IPS-18c (cell line): ENCODE results near the gene PRPF38A.
"Not testable (repeated sequence)": the region's sequence is repeated elsewhere in the genome, so short reads cannot be mapped to it uniquely, and the experiment has no call there.

ENCODE experiments used
- H3K4me3 ChIP-seq: 2 replicates; pipeline ENCODE4 v1.7.0; 2013; ENCODE audit warnings: low read depth, mild to moderate bottlenecking, low read length, moderate library complexity; ENCODE audit not compliant: insufficient read depth
- H3K9me3 ChIP-seq: one replicate; pipeline ENCODE4 v1.6.1; 2013; ENCODE audit warnings: mild to moderate bottlenecking, low read length, moderate library complexity; ENCODE audit not compliant: control insufficient read depth, insufficient read depth

The PRPF38A gene

DNA sequence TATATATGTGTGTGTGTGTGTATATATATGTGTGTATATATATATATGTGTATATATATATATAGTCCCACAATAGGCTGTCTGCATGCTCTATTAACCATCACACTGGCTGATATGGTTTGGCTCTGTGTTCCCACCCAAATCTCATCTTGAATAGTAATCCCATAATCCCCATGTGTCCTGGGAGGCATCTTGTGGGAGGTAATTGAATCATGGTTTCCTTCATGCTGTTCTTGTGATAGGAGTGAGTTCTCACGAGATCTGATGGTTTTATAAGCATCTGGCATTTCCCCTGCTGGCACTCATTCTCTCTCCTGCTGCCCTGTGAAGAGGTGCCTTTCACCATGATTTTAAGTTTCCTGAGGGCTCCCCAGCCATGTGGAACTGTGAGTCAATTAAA, 34.6 kb upstream of the PRPF38A start:
- not testable (repeated sequence) for H3K4me3 ChIP-seq

DNA sequence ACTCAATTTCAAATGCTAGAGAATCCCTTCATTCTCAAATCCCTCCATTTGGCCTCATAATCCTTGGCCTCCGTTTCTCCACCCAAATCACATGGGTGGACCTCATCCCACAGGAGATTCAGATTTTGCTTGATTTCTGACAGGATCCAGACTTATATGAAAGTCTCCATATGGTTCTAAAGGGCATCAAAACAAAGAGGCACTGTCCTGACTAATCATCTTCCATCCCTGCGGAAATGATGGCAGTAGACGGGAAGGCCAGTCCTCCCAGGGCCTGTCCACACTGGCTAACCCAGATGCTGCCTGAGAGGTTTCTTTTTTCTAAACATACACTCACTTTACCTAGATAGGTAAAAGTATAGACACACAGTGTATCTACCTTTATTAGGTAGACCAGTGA, 19.0 kb upstream of the PRPF38A start:
- H3K4me3 ChIP-seq: no peak overlapping the region
- H3K9me3 ChIP-seq: no peaks in the 10 kb centered on the region

More for the DNA sequence above, 34.6 kb upstream of the PRPF38A start:
- H3K9me3 ChIP-seq: not testable (repeated sequence)

DNA sequence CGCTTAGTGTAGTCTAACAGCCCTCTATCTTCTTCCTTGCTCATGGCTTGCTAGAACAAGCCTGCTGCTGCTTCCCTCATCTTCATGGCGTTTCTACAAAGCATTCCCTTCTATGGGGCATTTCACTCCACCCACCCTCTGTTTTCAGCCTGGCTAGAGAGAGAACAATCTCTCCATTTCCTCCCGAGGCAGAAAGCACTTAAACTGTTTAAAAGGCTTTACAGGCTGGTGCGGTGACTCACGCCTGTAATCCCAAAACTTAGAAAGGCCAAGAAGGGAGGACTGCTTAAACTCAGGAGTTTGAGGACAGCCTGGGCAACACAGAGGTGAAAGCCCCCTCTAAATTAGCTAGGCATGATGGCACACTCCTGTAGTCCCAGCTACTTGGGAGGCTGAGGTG, 17.9 kb upstream of the PRPF38A start:
- H3K9me3 ChIP-seq: no peaks in the 10 kb centered on the region
- H3K4me3 ChIP-seq: no peak overlapping the region

DNA sequence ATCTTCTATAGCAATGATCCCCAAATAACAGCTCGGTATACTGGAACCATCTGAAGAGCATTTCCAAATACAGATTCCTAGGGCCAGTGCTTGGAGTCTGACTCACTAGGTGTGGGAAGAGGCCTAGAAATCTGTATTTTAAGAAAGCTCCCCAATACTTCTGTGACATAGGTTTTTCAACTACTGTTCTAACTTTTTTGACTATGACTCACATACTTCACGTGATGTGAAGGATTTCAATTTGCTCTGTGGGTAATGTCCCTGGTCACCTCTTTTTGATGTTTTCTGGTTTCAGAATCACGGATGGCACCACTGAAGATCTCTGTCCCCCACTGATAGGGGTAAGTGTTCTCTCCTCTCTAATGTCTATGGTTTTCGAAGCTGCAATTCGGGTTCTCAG, 11.2 kb upstream of the PRPF38A start:
- Histone ChIP-seq H3K4me3 (no peak overlapping the region), H3K9me3 (no peaks in the 10 kb centered on the region)

DNA sequence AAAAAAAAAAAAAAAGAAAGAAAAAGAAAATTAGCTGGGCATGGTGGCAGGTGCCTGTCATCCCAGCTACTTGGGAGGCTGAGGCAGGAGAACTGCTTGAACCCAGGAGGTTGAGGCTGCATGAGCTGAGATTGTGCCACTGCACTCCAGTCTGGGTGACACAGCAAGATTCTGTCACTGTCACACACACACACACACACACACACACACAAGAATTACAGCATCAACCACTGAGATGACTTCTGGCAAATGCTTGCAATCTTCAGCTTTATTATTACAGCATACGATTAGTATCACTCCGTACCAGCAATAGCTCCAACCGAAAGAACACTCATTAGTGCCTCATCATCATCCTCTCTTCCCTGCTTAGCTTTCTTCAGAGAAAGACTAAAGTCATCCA, 4.8 kb upstream of the PRPF38A start:
- Histone ChIP-seq H3K4me3 (no peak overlapping the region), H3K9me3 (no peaks in the 10 kb centered on the region)

DNA sequence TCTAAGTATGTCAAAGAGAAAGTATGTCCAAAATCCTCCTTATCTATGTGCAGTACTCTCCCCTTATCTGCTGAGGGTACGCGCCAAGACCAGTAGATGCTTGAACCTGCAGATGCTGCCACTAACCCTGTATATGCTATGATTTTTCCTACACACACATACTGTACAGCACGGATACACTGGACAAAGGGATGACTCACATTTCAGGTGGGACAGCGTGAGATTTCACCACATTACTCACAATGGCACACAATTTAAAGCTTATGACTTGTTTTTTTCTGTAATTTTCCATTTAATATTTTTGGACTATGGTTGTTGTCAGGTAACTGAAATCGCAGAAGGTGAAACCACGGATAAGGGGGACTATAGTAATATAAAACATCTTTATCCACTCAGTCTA, 4.3 kb upstream of the PRPF38A start:
- no peaks in the 10 kb centered on the region for H3K9me3 ChIP-seq
- no peak overlapping the region for H3K4me3 ChIP-seq

DNA sequence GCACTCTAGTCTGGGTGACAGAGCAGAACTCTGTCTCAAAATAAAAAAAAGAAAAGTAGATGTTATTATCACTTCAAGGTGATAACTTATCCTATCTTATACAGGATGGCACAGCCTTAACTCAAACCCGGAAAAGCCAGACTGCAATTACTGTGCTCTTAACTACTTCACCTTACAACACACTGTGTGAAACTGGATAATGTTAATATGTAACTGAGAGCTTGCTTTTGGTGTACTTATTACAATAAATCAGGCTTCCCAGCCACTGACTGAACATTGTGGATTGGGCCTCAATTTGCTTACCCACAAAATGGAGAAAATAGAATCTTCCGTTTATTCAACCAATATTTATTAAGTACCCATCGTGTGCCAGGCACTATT, 1.6 kb upstream of the PRPF38A start:
- Histone ChIP-seq H3K9me3 (no peaks in the 10 kb centered on the region), H3K4me3 (0 out of 2 replicates have a peak overlapping the region, but pooled peaks have one; percentile 15)

DNA sequence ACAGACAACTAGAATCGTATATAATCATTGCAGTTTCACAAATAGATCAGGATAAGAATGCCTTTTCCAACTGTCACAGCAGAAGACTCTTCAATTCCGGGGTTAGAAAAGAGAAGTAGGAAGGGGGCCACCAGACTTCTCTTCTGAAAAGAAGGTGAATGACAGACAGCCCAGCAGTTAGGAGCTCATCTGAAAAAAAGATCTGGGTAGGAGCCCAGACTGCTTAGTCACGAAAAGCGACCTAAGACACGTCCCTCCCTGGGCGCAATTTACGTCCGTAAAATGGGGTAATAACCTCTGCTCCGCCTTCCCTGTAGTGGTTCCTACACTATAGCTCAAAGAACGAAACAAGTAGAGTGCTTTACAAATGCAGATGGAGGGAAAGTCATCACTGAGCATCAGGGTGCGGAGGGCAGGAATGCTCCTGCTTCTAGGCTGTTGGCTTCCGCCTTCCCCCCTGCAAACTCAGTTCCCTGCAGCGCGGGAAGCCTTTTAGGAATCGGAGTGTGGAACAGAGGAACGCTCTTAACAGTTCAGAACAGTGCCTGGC, 761 bp upstream of the PRPF38A start:
- Histone ChIP-seq H3K4me3 (peak overlapping the region; percentile 95), H3K9me3 (no peaks in the 10 kb centered on the region)

DNA sequence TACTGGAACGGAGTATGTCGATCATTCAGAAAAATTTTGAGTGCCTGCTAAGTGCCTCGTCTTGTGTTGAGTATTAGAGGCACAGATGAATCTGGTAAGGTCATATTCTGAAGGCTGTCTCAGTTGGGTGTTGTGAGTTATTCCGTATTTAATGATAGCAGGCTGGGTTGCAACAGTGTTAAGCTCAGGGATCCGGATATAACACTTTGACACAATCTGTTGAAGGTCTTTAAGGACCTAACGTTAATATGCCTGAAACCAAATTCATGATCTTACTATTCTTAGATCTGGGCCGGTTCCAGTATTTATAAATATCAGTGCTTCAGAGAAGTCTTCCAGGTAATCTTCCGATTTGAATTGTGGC, 555 bp downstream of the PRPF38A start:
- Histone ChIP-seq H3K4me3 (peak overlapping the region; percentile 95), H3K9me3 (no peaks in the 10 kb centered on the region)

DNA sequence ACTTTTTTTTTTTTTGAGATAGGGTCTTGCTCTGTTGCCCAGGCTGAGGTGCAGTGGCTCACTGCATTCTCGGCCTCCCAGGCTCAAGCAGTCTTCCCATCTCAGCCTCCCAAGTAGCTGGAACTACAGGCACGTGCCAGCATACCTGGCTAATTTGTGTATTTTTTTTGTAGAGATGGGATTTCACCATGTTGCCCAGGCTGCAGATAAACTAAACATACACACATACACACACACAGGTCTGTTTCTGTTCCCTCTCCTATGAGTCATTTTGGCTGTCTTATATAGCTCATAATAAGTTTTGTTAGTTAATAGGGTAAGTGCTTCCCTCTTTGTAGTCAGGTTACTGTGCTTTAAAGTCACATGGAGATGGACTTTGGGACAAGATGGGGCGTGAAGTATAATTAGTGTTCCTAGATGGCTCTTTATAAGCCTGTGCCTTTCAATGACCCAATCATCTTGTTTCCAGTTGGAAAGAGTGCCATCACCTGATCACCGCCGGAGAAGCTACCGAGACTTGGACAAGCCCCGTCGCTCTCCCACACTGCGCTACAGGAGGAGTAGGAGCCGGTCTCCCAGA, 9.1 kb downstream of the PRPF38A start:
- H3K4me3 ChIP-seq: no peak overlapping the region
- no peaks in the 10 kb centered on the region for H3K9me3 ChIP-seq

DNA sequence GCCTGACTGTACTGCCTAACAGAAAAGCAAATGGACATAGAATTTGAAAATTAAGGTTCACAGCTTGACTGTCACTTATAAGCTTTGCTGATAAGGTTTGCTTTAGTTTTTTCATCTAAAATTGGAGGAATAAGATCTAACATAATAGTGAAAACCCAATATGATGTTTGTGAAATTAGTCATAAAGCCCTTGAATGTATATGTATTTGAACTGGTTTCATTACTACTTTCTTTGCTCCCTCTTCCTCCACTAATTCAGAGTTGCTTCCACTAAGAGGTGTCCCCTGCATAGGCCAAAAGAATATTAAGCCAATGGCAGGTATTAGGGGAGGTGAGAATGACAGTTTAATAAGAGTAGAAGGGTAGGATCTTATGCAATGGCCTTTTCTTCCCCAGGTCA, 10.5 kb downstream of the PRPF38A start:
- no peaks in the 10 kb centered on the region for H3K9me3 ChIP-seq
- no peak overlapping the region for H3K4me3 ChIP-seq

DNA sequence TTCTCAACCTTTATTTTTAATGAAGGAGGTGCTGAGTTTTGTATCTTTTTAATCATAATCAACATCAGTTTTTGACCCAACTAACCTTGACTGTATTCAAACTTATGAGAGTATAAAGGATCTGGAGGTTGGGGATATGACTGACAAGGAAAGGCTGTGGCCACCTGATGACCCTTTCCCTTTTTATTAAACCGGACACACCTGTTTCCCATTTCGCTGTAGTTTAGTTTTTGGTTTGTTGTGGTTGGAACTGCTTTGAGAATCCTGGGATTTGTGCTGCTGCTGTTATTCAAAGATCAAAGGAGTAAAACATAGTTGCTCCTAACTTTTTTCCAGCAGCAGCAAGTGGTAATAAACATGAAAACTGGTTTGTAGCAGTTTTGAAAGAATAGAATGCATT, 12.4 kb downstream of the PRPF38A start:
- Histone ChIP-seq H3K4me3 (no peak overlapping the region), H3K9me3 (no peaks in the 10 kb centered on the region)

DNA sequence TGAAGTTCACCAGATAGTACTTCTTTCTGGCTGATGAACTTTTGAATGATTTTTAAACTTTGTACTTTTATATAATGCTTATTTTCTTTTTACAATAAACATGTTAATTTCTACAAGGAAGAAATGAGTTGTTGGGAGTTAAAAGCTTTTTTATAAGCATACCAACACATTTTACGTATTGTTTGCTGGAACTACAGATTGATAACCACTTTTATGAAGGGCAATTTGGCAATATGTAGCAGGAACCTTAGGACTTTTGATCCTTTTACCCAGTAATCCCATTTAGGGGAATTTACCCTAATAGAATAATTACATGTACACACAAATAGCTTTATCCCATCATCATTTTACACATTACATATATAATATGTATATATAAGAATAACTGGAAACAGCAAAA, 16.3 kb downstream of the PRPF38A start:
- Histone ChIP-seq H3K9me3 (no peaks in the 10 kb centered on the region), H3K4me3 (no peak overlapping the region)

DNA sequence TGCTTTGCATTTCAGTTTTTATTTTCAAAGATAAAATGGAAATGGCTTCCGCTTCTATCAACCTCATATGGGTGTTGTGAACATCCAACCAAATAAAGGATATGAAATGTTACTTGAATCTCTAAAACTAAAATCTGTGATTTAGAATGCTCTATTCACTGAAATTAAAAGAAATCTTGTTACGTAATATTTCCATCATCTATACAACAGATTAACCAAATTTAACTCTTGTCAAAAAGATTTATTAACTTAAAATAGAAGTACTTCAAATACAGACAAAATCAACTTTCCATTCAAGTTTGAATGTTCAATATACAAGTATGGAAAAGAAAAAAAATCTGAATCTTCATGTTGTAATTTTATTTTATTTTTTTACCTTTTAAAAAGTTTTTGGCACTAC, 18.7 kb downstream of the PRPF38A start:
- Histone ChIP-seq H3K4me3 (no peak overlapping the region), H3K9me3 (no peaks in the 10 kb centered on the region)

DNA sequence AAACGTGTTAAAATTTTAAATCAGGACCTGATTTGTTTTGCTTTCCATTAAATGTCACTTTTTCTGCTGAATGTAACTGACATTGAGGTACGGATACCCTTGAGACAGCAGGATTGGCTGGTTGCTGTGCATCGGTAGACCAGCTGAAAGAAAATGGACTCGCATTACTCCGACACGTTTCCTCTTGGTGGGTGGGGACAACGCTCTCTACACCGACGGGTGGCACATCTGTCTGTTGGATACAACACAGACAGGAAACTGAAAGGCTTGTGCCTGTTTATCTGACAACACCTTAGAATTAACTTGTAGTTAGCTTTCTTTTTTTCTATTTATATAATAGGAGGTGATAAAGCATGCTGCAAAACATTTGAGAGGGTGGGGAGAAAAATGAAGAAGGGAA, 19.4 kb downstream of the PRPF38A start:
- Histone ChIP-seq H3K4me3 (no peak overlapping the region), H3K9me3 (no peaks in the 10 kb centered on the region)

DNA sequence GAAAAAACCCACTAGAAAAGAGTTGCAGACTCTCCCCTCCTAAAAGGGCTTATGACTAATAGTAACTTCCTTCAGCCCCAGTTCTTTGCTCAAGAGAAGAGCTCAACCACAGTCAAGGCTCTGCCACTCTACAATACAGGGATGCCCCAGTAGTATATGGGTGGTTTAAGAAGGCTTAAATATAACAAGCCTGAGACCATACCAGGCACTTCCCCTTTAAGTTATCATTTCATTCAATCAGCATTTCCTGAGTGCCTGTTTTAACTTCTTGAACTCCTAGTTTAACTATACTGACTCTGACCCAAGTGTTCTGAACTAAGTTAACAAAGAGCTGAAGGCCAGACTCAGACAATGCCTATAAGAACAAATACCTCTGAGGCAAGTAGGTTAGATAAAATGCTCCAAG, 19.8 kb downstream of the PRPF38A start:
- H3K9me3 ChIP-seq: no peaks in the 10 kb centered on the region
- H3K4me3 ChIP-seq: no peak overlapping the region

DNA sequence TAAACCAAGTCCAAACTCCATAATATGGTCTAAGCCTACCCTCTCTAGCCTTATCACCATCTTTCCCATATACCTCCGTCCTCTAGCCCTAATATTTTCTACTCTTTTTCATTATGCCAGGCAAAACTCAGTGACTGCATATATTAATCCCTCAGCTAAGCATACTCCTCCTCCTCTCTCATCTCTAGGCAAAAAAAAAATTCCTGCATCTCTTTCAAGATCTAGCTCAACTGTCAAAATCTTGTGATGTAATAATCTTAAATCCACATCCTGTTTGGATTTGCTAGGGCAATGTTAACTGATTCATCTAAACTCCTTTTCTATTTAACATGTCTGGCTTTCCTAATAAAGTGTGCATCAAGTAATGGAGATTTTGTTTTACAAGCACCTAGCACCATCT, 20.4 kb downstream of the PRPF38A start:
- Histone ChIP-seq H3K9me3 (no peaks in the 10 kb centered on the region), H3K4me3 (no peak overlapping the region)

DNA sequence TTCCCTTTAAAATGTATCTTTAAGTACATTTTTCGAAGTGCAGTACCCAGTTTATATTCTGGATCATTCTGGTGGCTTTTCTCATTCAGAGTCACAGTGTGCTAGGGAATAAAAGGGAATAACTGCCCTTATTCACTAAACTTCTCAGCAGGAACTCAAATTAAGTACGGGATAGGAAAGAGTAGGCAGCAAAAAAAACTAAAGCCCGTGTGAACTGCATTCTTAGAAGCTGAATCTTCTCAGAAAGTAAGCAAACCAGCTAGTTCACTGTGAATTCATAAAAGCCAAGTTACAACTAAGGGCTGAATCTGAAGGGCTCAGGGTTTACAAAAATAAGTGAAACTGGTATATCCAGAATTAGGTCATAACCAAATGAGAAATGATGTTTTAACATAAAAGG, 22.0 kb downstream of the PRPF38A start:
- Histone ChIP-seq H3K9me3 (no peaks in the 10 kb centered on the region), H3K4me3 (no peak overlapping the region)

DNA sequence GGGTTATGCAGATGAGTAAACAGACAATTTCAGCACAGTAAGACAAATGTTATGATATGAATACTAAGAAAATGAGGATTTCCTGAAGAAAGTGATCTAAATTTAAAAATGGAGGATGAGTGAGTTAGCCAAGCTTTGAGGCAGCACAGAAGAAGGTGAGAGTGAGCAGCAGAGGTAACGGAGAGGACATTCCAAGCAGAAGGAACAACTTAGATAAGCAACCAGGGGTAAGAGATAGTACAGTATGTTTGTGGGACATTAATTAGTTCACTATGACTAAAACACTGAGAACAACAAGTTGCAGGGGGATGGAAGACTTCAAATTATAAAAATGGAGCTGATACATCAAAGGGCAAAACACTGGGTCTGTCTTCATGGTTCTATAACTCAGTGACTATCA, 22.8 kb downstream of the PRPF38A start:
- no peak overlapping the region for H3K4me3 ChIP-seq

More for the DNA sequence above, 22.8 kb downstream of the PRPF38A start:
- H3K9me3 ChIP-seq: no peaks in the 10 kb centered on the region
